ENCODE measurements around the gene ARHGEF28.
A peak's percentile ranks its signal among the peaks of the same experiment; 100 is the strongest.

The ARHGEF28 gene

GRCh38 chr5:73792687-73793320 is 166.8 kb downstream of the ARHGEF28 start:
- DNase-seq: peak; percentile 37

GRCh38 chr5:73793911-73794310 is 167.9 kb downstream of the ARHGEF28 start:
- no peak for DNase-seq

- peak; percentile 59 for DNase-seq
These were observed 170.5 kb downstream of the ARHGEF28 start for GRCh38 chr5:73796164-73797131.

DNA sequence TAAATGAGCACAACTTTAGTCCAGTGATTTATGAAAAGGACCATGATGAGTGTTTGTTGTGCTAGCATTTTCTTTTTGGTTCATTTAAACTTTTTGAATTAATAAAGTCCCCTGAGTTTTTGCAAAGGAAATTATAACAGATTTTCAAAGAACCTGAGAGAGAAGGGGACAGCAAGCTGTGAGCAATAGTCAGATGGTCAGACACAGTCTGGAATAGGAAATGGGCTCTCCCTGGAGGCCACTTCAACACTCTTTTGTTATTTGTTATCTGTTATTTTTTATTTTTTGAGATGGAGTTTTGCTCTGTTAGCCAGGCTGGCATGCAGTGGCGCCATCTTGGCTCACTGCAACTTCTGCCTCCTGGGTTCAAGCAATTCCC is 171.1 kb downstream of the ARHGEF28 start:
- DNase-seq: no peak

GRCh38 chr5:73799401-73799972 is 173.5 kb downstream of the ARHGEF28 start:
- no peak for DNase-seq

DNA sequence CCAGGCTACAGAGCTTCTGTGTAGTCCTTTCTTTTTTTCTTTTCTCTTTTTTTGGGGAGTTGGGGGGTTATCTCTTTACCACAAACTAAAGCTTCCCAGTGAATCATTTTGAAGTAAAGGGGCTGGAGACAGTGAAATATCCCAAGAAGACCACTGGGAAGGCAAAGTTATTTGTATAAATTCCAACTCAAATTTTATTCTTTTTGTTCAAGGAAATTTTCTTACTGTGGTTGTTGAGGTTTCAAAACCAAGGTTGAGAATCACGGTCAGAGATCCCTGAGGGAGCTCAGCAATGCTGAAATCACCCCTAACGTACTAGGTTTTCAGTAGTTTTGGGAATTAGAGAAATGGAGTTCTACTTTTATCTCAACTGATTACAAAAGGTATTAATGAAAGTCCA is 175.7 kb downstream of the ARHGEF28 start:
- DNase-seq: no peak

DNA sequence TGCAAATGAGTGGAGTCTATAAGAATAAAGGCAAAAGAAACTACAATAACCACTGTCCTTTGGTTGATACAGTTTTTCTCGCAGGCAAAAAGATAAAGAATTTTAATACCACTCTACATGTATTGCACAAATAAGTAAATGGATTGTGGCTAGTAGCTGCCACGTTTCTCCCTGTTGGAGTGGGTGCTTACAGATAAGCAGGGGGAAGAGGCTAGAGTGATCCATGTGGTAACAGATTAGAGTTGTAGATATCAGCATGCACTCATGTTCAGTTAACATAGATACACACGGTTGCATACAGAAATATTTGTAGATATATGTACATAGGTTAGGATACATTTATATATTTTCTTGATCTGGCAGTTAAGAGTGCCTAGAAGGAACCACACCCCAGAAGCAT is 179.5 kb downstream of the ARHGEF28 start:
- DNase-seq: no peak

GRCh38 chr5:73808911-73809310 is 182.9 kb downstream of the ARHGEF28 start:
- DNase-seq: no peak

DNA sequence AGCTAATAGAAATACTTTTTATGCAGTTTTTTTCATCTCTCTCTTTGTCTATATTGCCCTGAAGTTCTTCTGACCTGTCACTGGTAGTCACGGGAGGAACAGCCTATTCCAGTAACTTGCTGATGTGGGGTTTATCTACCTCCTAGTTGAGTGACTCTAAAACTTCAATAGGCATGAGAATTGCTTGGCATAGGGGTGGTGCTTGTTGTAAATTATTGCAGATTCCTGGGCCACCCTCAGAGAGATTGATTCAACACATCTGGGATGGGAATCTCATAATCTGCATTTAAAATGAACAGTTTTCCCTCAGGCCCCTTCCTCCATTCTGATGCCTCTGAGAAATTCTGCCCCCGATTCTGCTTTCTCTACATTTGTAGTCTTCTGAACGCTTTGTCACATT is 184.4 kb downstream of the ARHGEF28 start:
- no peak for DNase-seq

DNA sequence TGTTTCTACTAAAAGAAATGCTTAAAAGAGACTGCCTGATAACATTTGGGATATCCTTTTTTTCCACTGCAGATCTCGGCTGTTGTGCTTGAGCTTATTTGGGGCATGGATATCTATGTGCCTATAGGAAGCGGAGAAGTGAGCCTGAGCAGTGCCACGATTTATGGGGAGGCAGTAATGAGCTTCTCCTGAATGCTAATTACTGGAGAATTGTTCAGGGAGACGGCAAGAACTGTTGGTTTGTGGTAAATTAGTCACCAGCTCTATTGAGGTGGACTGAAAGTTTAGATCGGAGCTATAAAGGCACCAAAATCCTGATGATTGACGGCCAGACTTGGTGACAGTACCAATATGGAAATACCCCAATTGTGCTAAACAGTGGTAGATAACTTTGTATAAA is 186.5 kb downstream of the ARHGEF28 start:
- no peak for DNase-seq

DNA sequence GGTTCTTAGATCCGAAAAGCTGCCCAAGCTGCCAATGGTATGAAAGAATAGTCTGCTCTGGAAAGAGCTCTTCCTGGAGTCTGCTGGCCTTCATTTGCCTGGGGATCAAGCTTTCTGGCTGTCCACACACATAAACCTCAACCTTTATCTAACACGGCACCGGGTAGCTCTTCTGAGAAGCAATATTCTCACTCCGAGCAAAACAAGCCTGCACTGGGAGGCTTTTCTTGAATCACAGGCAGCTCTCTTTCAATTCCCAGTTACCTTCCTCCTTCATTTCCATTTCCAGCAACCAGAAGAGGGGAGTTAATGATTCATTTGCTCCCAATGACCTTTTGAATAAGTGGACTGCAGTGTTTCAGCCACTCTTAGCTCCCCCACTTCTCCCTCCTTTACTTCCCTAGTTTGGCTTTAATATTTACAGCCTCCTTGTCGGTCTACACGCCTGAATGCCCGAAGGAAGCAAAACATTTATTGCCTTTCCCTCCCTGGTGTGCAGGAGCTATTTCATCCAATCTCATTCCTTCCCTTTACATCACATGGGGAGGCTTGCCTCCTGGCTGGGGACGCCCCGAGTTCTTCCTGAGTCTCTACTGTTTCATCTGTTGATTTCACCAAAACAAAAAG is 187.1 kb downstream of the ARHGEF28 start:
- no peak for DNase-seq

DNA sequence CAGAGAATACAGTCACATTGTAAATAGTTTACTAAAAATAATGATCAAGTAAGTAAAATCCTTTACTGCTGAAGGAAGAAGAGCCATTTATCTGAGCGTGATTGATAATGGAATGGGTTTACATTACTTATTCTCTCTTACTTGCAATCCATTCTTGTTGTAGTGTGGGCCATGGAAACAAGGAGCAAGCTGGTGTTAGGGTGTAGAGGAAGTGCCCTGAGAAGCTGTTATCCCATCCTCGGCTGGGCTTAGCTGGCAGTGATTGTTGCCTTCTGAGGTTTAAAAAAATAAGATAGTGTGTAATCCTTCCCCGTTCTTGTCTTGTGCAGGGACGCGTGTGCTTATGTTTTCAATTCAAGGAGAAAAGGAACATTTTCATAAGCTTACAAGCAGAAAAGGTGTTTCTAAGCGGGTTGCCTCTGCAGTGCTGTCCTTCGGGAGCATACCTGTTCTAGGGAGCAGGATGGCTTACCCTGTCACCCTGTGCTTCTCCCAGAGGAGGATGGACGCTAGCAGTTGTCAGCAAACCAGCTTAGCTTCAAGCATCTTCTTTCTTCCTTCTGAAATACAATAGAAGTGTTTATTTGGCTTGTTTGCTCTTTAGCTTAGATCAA is 188.3 kb downstream of the ARHGEF28 start:
- no peak for DNase-seq

- DNase-seq: no peak
These were observed 189.6 kb downstream of the ARHGEF28 start for GRCh38 chr5:73815631-73816030.

DNA sequence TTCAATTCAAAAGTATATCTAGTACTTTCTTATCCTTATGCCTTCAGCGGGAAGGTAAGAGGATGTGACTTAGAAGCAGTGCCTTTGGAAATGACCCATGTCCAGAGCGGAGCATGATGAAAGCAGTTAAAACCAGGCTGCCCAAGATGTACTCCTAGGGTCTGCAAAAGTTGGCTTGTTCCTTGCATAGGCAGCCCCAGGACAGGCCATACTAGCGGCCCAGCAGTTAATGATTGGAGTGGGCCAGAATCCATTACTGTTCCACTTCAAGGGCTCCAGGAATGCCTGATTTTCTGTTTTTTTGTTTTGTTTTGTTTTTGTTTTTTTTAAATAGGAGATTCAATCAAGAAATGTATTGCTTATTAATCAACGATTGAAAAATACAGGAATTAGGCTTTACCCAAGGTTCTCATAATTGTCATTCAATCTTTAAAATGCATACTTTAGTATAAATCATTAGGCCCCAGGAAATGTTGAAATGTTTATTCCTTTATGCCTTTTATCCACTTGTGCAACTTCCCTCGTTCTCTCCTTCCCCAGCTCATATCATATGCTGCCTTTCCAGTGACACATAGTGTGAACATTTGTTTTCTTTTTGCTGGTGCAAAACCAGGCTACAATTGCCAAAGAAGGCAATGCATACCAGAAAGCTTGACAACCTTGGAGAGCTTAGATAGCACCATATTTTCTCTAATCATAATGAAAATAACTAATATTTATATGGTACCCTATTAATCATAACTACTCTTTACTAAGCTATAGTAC is 190.8 kb downstream of the ARHGEF28 start:
- DNase-seq: no peak

GRCh38 chr5:73818357-73818756 is 192.4 kb downstream of the ARHGEF28 start:
- no peak for DNase-seq

- no peak for DNase-seq
These were observed 194.3 kb downstream of the ARHGEF28 start for GRCh38 chr5:73820326-73820725.

DNA sequence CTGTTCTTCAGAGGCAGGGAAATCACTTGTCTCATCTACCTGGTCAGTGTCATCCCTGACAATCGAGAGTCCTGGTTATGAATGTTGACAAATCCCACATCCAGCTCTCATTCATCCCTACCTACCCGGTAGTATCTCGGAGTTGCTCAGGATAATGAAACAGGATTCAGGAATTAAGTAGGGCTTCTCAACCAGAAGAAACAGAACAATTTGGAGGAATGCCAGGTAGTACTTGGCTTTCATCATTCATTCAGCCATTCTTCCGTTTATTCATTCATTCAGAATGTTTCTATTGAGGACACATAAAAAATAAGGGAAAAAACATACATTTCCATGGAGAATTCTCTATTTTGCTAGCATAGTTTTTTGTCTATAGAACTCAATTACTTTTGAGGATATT is 195.0 kb downstream of the ARHGEF28 start:
- no peak for DNase-seq

GRCh38 chr5:73822278-73822988 is 196.4 kb downstream of the ARHGEF28 start:
- no peak for DNase-seq

DNA sequence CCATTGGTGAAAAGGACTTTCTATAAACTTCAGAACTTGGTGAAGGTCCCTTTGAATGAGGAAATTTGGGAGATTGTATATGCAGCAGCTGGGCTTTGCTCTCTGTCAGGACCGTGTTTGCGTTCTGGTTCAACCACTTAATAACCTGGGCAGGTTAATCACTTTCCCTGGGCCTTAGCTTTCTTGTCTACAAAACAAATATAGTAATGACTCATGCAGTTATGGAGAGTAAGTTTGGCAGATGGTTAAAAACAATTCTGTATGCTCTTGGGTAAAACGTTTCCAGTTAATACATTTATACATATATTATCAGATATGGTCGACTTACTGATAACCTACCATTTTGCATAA is 197.0 kb downstream of the ARHGEF28 start:
- peak; percentile 56 for DNase-seq

GRCh38 chr5:73823508-73823925 is 197.5 kb downstream of the ARHGEF28 start:
- DNase-seq: peak; percentile 4

GRCh38 chr5:73825199-73825598 is 199.2 kb downstream of the ARHGEF28 start:
- no peak for DNase-seq

- DNase-seq: no peak
These were observed 199.7 kb downstream of the ARHGEF28 start for GRCh38 chr5:73825736-73826135.
